ENCODE measurements around the gene CIART.

GRCh38 chr1:150261367-150261766 lies 21.0 kb upstream of the CIART start:
- TF ChIP-seq CTCF (IDR thresholded peaks at IDR 0.05) = no peak
- no peak for TF ChIP-seq POLR2AphosphoS5 (IDR thresholded peaks at IDR 0.05)
- no peak for TF ChIP-seq POLR2A (IDR thresholded peaks at IDR 0.05)
- no peak for TF ChIP-seq EP300 (IDR thresholded peaks at IDR 0.05)

All from upper lobe of left lung (tissue), 4 donors.